Hepatocyte (in vitro differentiated cells): ENCODE results near the gene MAP3K20. TPM values are rescaled to one million over a fixed set of nuclear protein-coding genes. Genes with fewer than 3 reads are reported as not detected.

Experiments
- DNase-seq: peaks from one replicate; pipeline ENCODE4 v3.0.0-alpha.2; 2016; ENCODE audit warnings: low spot score
- H2AFZ ChIP-seq: fragments of 200-600 bp; sonication (generic); 2 replicates; pipeline ENCODE4 v1.6.0; 2016; ENCODE audit warnings: antibody characterized with exemption, mild to moderate bottlenecking
- H3K27ac ChIP-seq: fragments of 200-600 bp; sonication (generic); 2 replicates; pipeline ENCODE4 v1.5.1; 2016; ENCODE audit warnings: mild to moderate bottlenecking
- H3K27me3 ChIP-seq: fragments of 200-600 bp; sonication (generic); 2 replicates; pipeline ENCODE4 v1.6.1; 2016
- H3K36me3 ChIP-seq: fragments of 200-600 bp; sonication (generic); replicated peaks from 2 replicates; pipeline ENCODE4 v1.5.1; 2016; ENCODE audit warnings: low read depth; ENCODE audit not compliant: insufficient read depth
- H3K4me1 ChIP-seq: fragments of 200-600 bp; sonication (generic); 2 replicates; pipeline ENCODE4 v1.5.1; 2016; ENCODE audit warnings: mild to moderate bottlenecking, moderate library complexity; ENCODE audit not compliant: insufficient read depth
- H3K4me2 ChIP-seq: fragments of 200-600 bp; sonication (generic); 2 replicates; pipeline ENCODE4 v1.6.0; 2016
- H3K4me3 ChIP-seq: fragments of 200-600 bp; sonication (generic); 2 replicates; pipeline ENCODE4 v1.5.1; 2016; ENCODE audit warnings: mild to moderate bottlenecking
- H3K79me2 ChIP-seq: fragments of 200-600 bp; sonication (generic); 2 replicates; pipeline ENCODE4 v1.6.0; 2017; ENCODE audit warnings: mild to moderate bottlenecking
- H3K9me2 ChIP-seq: fragments of 200-600 bp; sonication (generic); replicated peaks from 2 replicates; pipeline ENCODE4 v1.6.0; 2017; ENCODE audit warnings: mild to moderate bottlenecking; ENCODE audit not compliant: insufficient read depth
- H3K9me3 ChIP-seq: fragments of 200-600 bp; sonication (generic); 2 replicates; pipeline ENCODE4 v1.5.1; 2016; ENCODE audit warnings: low read depth, mild to moderate bottlenecking
- H4K20me1 ChIP-seq: fragments of 200-600 bp; sonication (generic); 2 replicates; pipeline ENCODE4 v1.6.0; 2016; ENCODE audit warnings: mild to moderate bottlenecking; ENCODE audit not compliant: insufficient read depth, poor library complexity, severe bottlenecking
- EZH2 ChIP-seq: fragments of 200-600 bp; sonication (generic); IDR thresholded peaks from 2 replicates; pipeline ENCODE4 v1.6.1; 2016; ENCODE audit warnings: antibody characterized with exemption, mild to moderate bottlenecking, borderline replicate concordance
- EZH2phosphoT487 ChIP-seq: fragments of 200-600 bp; sonication (generic); IDR thresholded peaks from one replicate; pipeline ENCODE4 v1.6.1; 2018; ENCODE audit warnings: antibody characterized with exemption, mild to moderate bottlenecking, low read depth, moderate library complexity; ENCODE audit not compliant: unreplicated experiment, severe bottlenecking
- WGBS: methylation state at CpG from one replicate; pipeline ENCODE4 v1.1.6; 2016; ENCODE audit warnings: low lambda C conversion rate; ENCODE audit errors: missing lambda C conversion rate; 5-methylcytosine and 5-hydroxymethylcytosine counted together
- polyA plus RNA-seq: library from polyadenylated mRNA; unstranded; fragments of >200 nt; fragmentation: Nextera tagmentation; extraction: Ambion mirVana; gene quantifications from 2 replicates; pipeline ENCODE4 v1.2.1, GENCODE V29; 2016
- total RNA-seq: library from RNA; depleted of rRNA; stranded (reverse); fragments of >200 nt; gene quantifications from 2 replicates; pipeline ENCODE4 v1.2.3, GENCODE V29; 2014
- TF ChIP-seq, protein P1 (sequence below): fragments of 200-600 bp; sonication (generic); IDR thresholded peaks from 2 replicates; pipeline ENCODE4 v1.5.1; 2016; ENCODE audit warnings: antibody characterized with exemption, mild to moderate bottlenecking; ENCODE audit not compliant: poor library complexity

The MAP3K20 gene
- total and polyA plus RNA-seq, 2 experiments from 2014 or later = 16.5 to 23.3 TPM

- Histone ChIP-seq H2AFZ (no peak overlapping the region), H3K27ac (no peak overlapping the region), H4K20me1 (peaks cover 3% of the 10 kb centered on the region), H3K36me3 (no peaks in the 10 kb centered on the region), H3K4me2 (no peak overlapping the region), H3K27me3 (no peaks in the 10 kb centered on the region), H3K79me2 (peaks cover 8% of the 10 kb centered on the region), H3K9me3 (no peaks in the 10 kb centered on the region), H3K4me1 (no peaks in the 10 kb centered on the region), H3K9me2 (no peaks in the 10 kb centered on the region), H3K4me3 (no peak overlapping the region)
- no peak for TF ChIP-seq EZH2
- 93% methylated on average over 1 of the region's 1 CpG for WGBS
- no peak for DNase-seq
Observed at GRCh38 chr2:173132531-173132930, 56.9 kb downstream of the MAP3K20 start.

DNA sequence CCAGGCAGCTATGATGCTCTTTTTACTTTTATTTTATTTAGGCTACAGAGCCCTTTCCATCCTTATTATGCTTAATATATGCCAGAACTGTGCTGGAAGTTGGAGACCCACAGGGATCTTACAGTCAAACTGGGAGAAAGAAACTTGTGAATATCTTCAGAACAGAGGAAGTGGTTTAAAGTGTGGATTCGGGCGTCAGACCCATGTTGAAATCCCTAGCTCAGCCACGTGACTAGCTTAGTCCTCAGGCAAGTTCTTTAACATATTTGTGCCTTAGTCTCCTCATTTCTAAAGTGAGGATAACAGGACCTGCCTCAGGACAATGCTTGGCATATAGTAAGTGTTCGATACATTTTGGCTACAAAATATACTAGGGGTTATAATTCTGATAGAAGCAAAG, 59.1 kb downstream of the MAP3K20 start:
- TF ChIP-seq EZH2 = no peak
- TF ChIP-seq, protein P1, sequence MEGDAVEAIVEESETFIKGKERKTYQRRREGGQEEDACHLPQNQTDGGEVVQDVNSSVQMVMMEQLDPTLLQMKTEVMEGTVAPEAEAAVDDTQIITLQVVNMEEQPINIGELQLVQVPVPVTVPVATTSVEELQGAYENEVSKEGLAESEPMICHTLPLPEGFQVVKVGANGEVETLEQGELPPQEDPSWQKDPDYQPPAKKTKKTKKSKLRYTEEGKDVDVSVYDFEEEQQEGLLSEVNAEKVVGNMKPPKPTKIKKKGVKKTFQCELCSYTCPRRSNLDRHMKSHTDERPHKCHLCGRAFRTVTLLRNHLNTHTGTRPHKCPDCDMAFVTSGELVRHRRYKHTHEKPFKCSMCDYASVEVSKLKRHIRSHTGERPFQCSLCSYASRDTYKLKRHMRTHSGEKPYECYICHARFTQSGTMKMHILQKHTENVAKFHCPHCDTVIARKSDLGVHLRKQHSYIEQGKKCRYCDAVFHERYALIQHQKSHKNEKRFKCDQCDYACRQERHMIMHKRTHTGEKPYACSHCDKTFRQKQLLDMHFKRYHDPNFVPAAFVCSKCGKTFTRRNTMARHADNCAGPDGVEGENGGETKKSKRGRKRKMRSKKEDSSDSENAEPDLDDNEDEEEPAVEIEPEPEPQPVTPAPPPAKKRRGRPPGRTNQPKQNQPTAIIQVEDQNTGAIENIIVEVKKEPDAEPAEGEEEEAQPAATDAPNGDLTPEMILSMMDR = no peak
- TF ChIP-seq EZH2phosphoT487 = no peak
- H3K9me3 ChIP-seq = no peaks in the 10 kb centered on the region
- H3K9me2 ChIP-seq = no peaks in the 10 kb centered on the region
- no peak overlapping the region for H2AFZ ChIP-seq
- WGBS = 73% methylated on average over 4 of the region's 4 CpGs
- H3K27ac ChIP-seq = no peak overlapping the region
- no peak for DNase-seq
- H4K20me1 ChIP-seq = peaks cover 3% of the 10 kb centered on the region
- H3K4me1 ChIP-seq = no peaks in the 10 kb centered on the region
- H3K79me2 ChIP-seq = peaks cover 6% of the 10 kb centered on the region
- H3K4me3 ChIP-seq = no peak overlapping the region
- no peak overlapping the region for H3K4me2 ChIP-seq
- no peaks in the 10 kb centered on the region for H3K36me3 ChIP-seq
- no peaks in the 10 kb centered on the region for H3K27me3 ChIP-seq

- TF ChIP-seq EZH2 = no peak
- TF ChIP-seq, protein P1 = no peak
- TF ChIP-seq EZH2phosphoT487 = no peak
- Histone ChIP-seq H4K20me1 (peaks cover 3% of the 10 kb centered on the region), H3K27me3 (no peaks in the 10 kb centered on the region), H3K79me2 (peaks cover 13% of the 10 kb centered on the region), H3K4me1 (no peaks in the 10 kb centered on the region), H3K4me2 (no peak overlapping the region), H3K4me3 (no peak overlapping the region), H3K27ac (no peak overlapping the region), H3K9me3 (no peaks in the 10 kb centered on the region), H3K9me2 (no peaks in the 10 kb centered on the region), H3K36me3 (no peaks in the 10 kb centered on the region), H2AFZ (no peak overlapping the region)
- DNase-seq = no peak
- WGBS = 84% methylated on average over 2 of the region's 2 CpGs
Observed at GRCh38 chr2:173136067-173136466, 60.4 kb downstream of the MAP3K20 start.

DNA sequence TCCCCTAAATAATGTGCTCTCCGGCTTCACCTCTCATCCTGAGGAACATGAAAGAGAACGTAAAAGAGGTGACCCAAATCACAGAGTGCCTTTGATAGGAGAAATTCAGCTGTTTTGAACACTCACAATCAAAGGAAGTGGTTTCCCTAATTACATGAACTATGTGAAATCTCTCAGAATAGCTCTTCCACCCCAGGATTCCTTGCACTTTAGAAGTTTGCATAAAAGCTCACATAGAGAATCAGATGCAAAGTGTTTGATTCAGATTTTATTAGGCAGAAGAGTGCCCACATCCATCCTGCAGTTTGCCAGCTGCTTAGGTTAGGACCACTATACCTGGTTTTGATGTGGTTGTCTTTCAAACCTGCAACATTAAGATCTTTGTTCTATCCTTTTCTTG, 61.0 kb downstream of the MAP3K20 start:
- Histone ChIP-seq H3K4me2 (no peak overlapping the region), H2AFZ (no peak overlapping the region), H3K9me3 (peaks cover 5% of the 10 kb centered on the region), H3K36me3 (no peaks in the 10 kb centered on the region), H3K27ac (no peak overlapping the region), H3K4me3 (no peak overlapping the region), H3K79me2 (peaks cover 17% of the 10 kb centered on the region), H3K9me2 (no peaks in the 10 kb centered on the region), H3K4me1 (no peaks in the 10 kb centered on the region), H4K20me1 (peaks cover 3% of the 10 kb centered on the region), H3K27me3 (no peaks in the 10 kb centered on the region)
- no peak for DNase-seq
- 76% methylated on average over 2 of the region's 2 CpGs for WGBS
- TF ChIP-seq EZH2 (no peak), EZH2phosphoT487 (no peak)
- TF ChIP-seq, protein P1 = no peak
